Hindlimb muscle (tissue), 1 donor: ENCODE results near the gene SMAD7. TPM values are rescaled to one million over a fixed set of nuclear protein-coding genes. Genes with fewer than 3 reads are reported as not detected.
A peak's percentile ranks its signal among the peaks of the same experiment; 100 is the strongest.

Experiments used
- DNase-seq: peaks from one replicate; pipeline ENCODE4 v3.0.0-alpha.2; 2013
- polyA plus RNA-seq: library from polyadenylated mRNA; unstranded; fragments of 120-200 nt; gene quantifications from one replicate; pipeline ENCODE4 v1.2.1, GENCODE V29; 2013; ENCODE audit not compliant: insufficient read length

The SMAD7 gene
- polyA plus RNA-seq, result 9.2 TPM

GRCh38 chr18:48950536-48951447, at the start of gene SMAD7:
TSS of gene SMAD7 (minus strand) at chr18:48950965. CDS start at chr18:48950424, 541 bp downstream.
- DNase-seq, result no peak

- DNase-seq, result no peak
Measured at GRCh38 chr18:48999569-48999968, 48.8 kb upstream of the SMAD7 start.

GRCh38 chr18:48997985-48998831, 47.4 kb upstream of the SMAD7 start:
- DNase-seq, result no peak

GRCh38 chr18:48997681-48997984, 46.9 kb upstream of the SMAD7 start:
- DNase-seq, result no peak

GRCh38 chr18:48996901-48997463, 46.2 kb upstream of the SMAD7 start:
- DNase-seq, result no peak

GRCh38 chr18:48996041-48996440, 45.3 kb upstream of the SMAD7 start:
- no peak for DNase-seq

- DNase-seq, result no peak
Measured at GRCh38 chr18:48994926-48995835, 44.4 kb upstream of the SMAD7 start.

- peak; percentile 60 for DNase-seq
Measured at GRCh38 chr18:48994044-48994651, 43.4 kb upstream of the SMAD7 start.

GRCh38 chr18:48993586-48993985, 42.8 kb upstream of the SMAD7 start:
- DNase-seq, result no peak

GRCh38 chr18:48992791-48993555, 42.2 kb upstream of the SMAD7 start:
- no peak for DNase-seq

GRCh38 chr18:48992133-48992532, 41.4 kb upstream of the SMAD7 start:
- DNase-seq, result no peak

GRCh38 chr18:48991676-48992075, 40.9 kb upstream of the SMAD7 start:
- no peak for DNase-seq

GRCh38 chr18:48991319-48991660, 40.5 kb upstream of the SMAD7 start:
- DNase-seq, result no peak

GRCh38 chr18:48990481-48991318, 39.9 kb upstream of the SMAD7 start:
- no peak for DNase-seq

- no peak for DNase-seq
Measured at GRCh38 chr18:48989304-48990303, 38.8 kb upstream of the SMAD7 start.

GRCh38 chr18:48988508-48989303, 37.9 kb upstream of the SMAD7 start:
- DNase-seq, result no peak

GRCh38 chr18:48987821-48988220, 37.1 kb upstream of the SMAD7 start:
- no peak for DNase-seq
